HCT116 (cell line): ENCODE data around the gene BRPF3.

Experiments used
- CBX3 ChIP-seq: IDR thresholded peaks from 2 replicates; pipeline ENCODE4 v1.6.1; 2012; ENCODE audit warnings: low read depth
- CTCF ChIP-seq, 3 experiments: fragments of 200-600 bp in 1 of 3; sonication (generic) in 1 of 3; IDR thresholded peaks in 2 of 3; conservative IDR thresholded peaks in 1 of 3; 2 replicates each; pipeline ENCODE4 v1.5.1; 2012 to 2017; ENCODE audit warnings: low read depth in 2 of 3, low read length in 2 of 3, antibody characterized with exemption in 1 of 3, borderline replicate concordance in 1 of 3, control low read depth in 1 of 3, mild to moderate bottlenecking in 1 of 3, mixed read lengths in 1 of 3, mixed run types in 1 of 3, moderate library complexity in 1 of 3; ENCODE audit not compliant: insufficient read depth in 1 of 3
- ELF1 ChIP-seq: IDR thresholded peaks from 2 replicates; pipeline ENCODE4 v1.6.1; 2012; ENCODE audit warnings: low read depth, borderline replicate concordance
- EZH2 ChIP-seq: fragments of 200-600 bp; sonication (generic); IDR thresholded peaks from 2 replicates; pipeline ENCODE4 v1.6.1; 2017; ENCODE audit warnings: antibody characterized with exemption, mixed run types
- EZH2phosphoT487 ChIP-seq: fragments of 200-600 bp; IDR thresholded peaks from 2 replicates; pipeline ENCODE4 v1.6.1; 2018; ENCODE audit warnings: antibody characterized with exemption, borderline replicate concordance
- JUND ChIP-seq: IDR thresholded peaks from 2 replicates; pipeline ENCODE4 v1.6.1; 2012
- POLR2A ChIP-seq: IDR thresholded peaks from 2 replicates; pipeline ENCODE4 v1.7.0; 2011; ENCODE audit warnings: borderline replicate concordance; ENCODE audit not compliant: insufficient read depth, insufficient read length; ENCODE audit errors: extremely low read depth
- POLR2AphosphoS5 ChIP-seq: IDR thresholded peaks from 2 replicates; pipeline ENCODE4 v1.6.1; 2011; ENCODE audit warnings: mild to moderate bottlenecking, low read depth, low read length, moderate library complexity
- RAD21 ChIP-seq: IDR thresholded peaks from 2 replicates; pipeline ENCODE4 v1.6.1; 2012; ENCODE audit warnings: low read depth, mild to moderate bottlenecking
- REST ChIP-seq: IDR thresholded peaks from 2 replicates; pipeline ENCODE4 v1.6.1; 2012; ENCODE audit warnings: low read depth
- TCF7L2 ChIP-seq: IDR thresholded peaks from 2 replicates; pipeline ENCODE4 v1.7.0; 2011; ENCODE audit warnings: borderline replicate concordance, inconsistent platforms; ENCODE audit not compliant: insufficient read depth, insufficient read length; ENCODE audit errors: extremely low read depth
- YY1 ChIP-seq: IDR thresholded peaks from 2 replicates; pipeline ENCODE4 v1.6.1; 2011; ENCODE audit warnings: low read length, low read depth, moderate library complexity, mild to moderate bottlenecking; ENCODE audit not compliant: insufficient replicate concordance; ENCODE audit errors: extremely low read depth

GRCh38 chr6:36246506-36247268, 50.1 kb downstream of the BRPF3 start:
- TF ChIP-seq ELF1 (no peak), POLR2A (no peak), POLR2AphosphoS5 (no peak), JUND (no peak), YY1 (no peak), CTCF (IDR thresholded peaks at IDR 0.05 in 2 of 3, conservative IDR thresholded peaks at IDR 0.05 in 1 of 3; ENCODE audit: borderline replicate concordance in 1 of 3, insufficient read depth in 1 of 3, low read depth in 2 of 3, low read length in 2 of 3) (no peak), EZH2 (no peak), CBX3 (no peak), RAD21 (no peak), REST (no peak), EZH2phosphoT487 (no peak), TCF7L2 (no peak)
